Upper lobe of left lung (tissue), 4 donors: ENCODE measurements around the gene MYT1.

Source experiments
- EP300 ChIP-seq, 4 donors: sonication (generic); formaldehyde crosslinking; IDR thresholded peaks; one replicate each; pipeline ENCODE4 v1.5.1; 2017; ENCODE audit warnings: antibody characterized with exemption in 4 of 4, control low read depth in 2 of 4
- POLR2A ChIP-seq, 4 donors: fragments of 450-650 bp; IDR thresholded peaks; one replicate each; pipeline ENCODE4 v1.5.1; 2016 to 2017; ENCODE audit warnings: antibody characterized with exemption in 4 of 4, mild to moderate bottlenecking in 2 of 4
- POLR2AphosphoS5 ChIP-seq, 2 donors: sonication (generic); formaldehyde crosslinking; IDR thresholded peaks; one replicate each; pipeline ENCODE4 v1.5.1; 2017; ENCODE audit warnings: antibody characterized with exemption in 2 of 2
- TF ChIP-seq, protein P1 (sequence below), 6 experiments: fragments of 450-650 bp in 4 of 6; fragments of 200-600 bp in 2 of 6; sonication (generic) in 2 of 6; IDR thresholded peaks; one replicate each; pipeline ENCODE4 v1.5.1; 2016 to 2019; ENCODE audit warnings: antibody characterized with exemption in 6 of 6

DNA sequence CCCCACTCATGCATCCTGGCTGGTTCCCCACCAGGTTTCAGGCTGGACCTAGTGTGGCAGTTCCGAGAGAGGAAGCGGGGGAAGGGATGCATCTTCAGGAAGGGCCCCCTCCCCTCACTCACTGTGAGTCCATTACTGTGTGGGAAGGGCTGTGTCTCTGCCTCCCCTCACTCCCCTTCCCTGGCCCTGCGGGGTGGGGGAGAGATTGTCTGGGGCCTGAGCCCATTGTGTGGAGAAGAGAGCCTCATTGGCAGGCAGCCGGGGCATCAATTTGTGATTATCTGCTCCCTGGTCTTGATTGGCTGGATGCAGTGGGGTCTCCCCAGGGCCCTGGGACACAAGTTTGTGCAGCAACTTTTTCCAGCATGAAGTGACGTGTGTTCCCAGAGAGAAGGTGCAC, 4.1 kb upstream of the MYT1 start:
- TF ChIP-seq, protein P1, sequence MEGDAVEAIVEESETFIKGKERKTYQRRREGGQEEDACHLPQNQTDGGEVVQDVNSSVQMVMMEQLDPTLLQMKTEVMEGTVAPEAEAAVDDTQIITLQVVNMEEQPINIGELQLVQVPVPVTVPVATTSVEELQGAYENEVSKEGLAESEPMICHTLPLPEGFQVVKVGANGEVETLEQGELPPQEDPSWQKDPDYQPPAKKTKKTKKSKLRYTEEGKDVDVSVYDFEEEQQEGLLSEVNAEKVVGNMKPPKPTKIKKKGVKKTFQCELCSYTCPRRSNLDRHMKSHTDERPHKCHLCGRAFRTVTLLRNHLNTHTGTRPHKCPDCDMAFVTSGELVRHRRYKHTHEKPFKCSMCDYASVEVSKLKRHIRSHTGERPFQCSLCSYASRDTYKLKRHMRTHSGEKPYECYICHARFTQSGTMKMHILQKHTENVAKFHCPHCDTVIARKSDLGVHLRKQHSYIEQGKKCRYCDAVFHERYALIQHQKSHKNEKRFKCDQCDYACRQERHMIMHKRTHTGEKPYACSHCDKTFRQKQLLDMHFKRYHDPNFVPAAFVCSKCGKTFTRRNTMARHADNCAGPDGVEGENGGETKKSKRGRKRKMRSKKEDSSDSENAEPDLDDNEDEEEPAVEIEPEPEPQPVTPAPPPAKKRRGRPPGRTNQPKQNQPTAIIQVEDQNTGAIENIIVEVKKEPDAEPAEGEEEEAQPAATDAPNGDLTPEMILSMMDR (IDR thresholded peaks at IDR 0.05), result no peak
- TF ChIP-seq EP300 (IDR thresholded peaks at IDR 0.05) (no peak), POLR2A (IDR thresholded peaks at IDR 0.05) (no peak), POLR2AphosphoS5 (IDR thresholded peaks at IDR 0.05) (no peak)
